Kidney (tissue), 14 donors: ENCODE data around the gene ZNF567. TPM values are rescaled to one million over a fixed set of nuclear protein-coding genes. Genes with fewer than 3 reads are reported as not detected.
A peak's percentile ranks its signal among the peaks of the same experiment; 100 is the strongest.

Experiments used
- DNase-seq, 5 donors: peaks; one replicate each; pipeline ENCODE4 v3.0.0-alpha.2; 2013 to 2020
- FAIRE-seq: peaks from 2 replicates; lab custom pipeline; 2012; peaks lifted over from hg19 to GRCh38; lab: Jason Lieb, UNC
- H3K27ac ChIP-seq, 2 donors: one replicate each; pipeline ENCODE4 v1.7.0; 2013; ENCODE audit warnings: low read depth in 2 of 2, low read length in 2 of 2, inconsistent platforms in 1 of 2
- H3K27me3 ChIP-seq: one replicate; pipeline ENCODE4 v1.7.1; 2013; ENCODE audit warnings: low read length, inconsistent platforms; ENCODE audit not compliant: control insufficient read depth, insufficient read depth
- H3K36me3 ChIP-seq, 3 donors: one replicate each; pipeline versions ENCODE4 v1.7.0 to v1.7.1; 2013; ENCODE audit warnings: low read length in 3 of 3, control low read depth in 1 of 3, inconsistent platforms in 1 of 3; ENCODE audit not compliant: insufficient read depth in 3 of 3, control insufficient read depth in 2 of 3
- H3K4me1 ChIP-seq, 3 donors: one replicate each; pipeline versions ENCODE4 v1.7.0 to v1.7.1; 2013; ENCODE audit warnings: low read length in 3 of 3, inconsistent platforms in 1 of 3, low read depth in 1 of 3; ENCODE audit not compliant: control insufficient read depth in 2 of 3, insufficient read depth in 2 of 3
- H3K4me3 ChIP-seq, 3 donors: one replicate each; pipeline versions ENCODE4 v1.7.0 to v1.8.1; 2013; ENCODE audit warnings: low read length in 3 of 3, control low read depth in 1 of 3, inconsistent platforms in 1 of 3
- H3K9ac ChIP-seq, 3 donors: one replicate each; pipeline versions ENCODE4 v1.7.0 to v1.7.1; 2013; ENCODE audit warnings: low read length in 3 of 3, control low read depth in 1 of 3, inconsistent platforms in 1 of 3
- H3K9me3 ChIP-seq, 3 donors: one replicate each; pipeline versions ENCODE4 v1.7.0 to v1.7.1; 2013; ENCODE audit warnings: low read length in 3 of 3, control low read depth in 1 of 3, inconsistent platforms in 1 of 3; ENCODE audit not compliant: control insufficient read depth in 2 of 3, insufficient read depth in 1 of 3
- CTCF ChIP-seq: IDR thresholded peaks from 3 replicates; pipeline ENCODE4 v1.5.1; 2012; ENCODE audit warnings: mild to moderate bottlenecking, moderate library complexity, borderline replicate concordance; ENCODE audit not compliant: insufficient read depth; ENCODE audit errors: extremely low read depth
- intact Hi-C: fragments of 100-400 bp; cut with DNase I; formaldehyde crosslinking; loops from one replicate; pipeline ENCODE4 v1.11.1; 2022
- polyA plus RNA-seq: library from polyadenylated mRNA; stranded (reverse); fragments of 350-450 nt; fragmentation: Illumina TruSeq; extraction: RNeasy Lipid Tissue Mini Kit (QIAGEN cat#74804); gene quantifications from one replicate; pipeline ENCODE4 v1.2.3, GENCODE V29; 2014; ENCODE audit warnings: low read depth, low replicate concordance; ENCODE audit not compliant: insufficient read depth
- total RNA-seq: library from RNA; stranded (reverse); fragmentation: NEBNext Ultra II Directional; extraction: Animal tissue kit (Norgen Biotek cat#: 25700); gene quantifications from one replicate; pipeline ENCODE4 v1.2.1, GENCODE V29; 2021
- donor health status: control.
- donor health status: control.
- donor health status: control.
- donor health status: control.
- donor health status: control.
- donor health status: DM: yes; HTN: yes; CAD: no.
- donor health status: Normal renal cell carcinoma (clear cell type).

Gene ZNF567
- total and polyA plus RNA-seq, 2 donors from 2014 or later: 4.0 to 9.8 TPM

GRCh38 chr19:36652958-36653357 lies 34.5 kb upstream of the ZNF567 start:
- Histone ChIP-seq H3K27me3 (no peaks in the 10 kb centered on the region), H3K4me1 (no peaks in the 10 kb centered on the region), H3K36me3 (peaks cover 26 to 49% (median 34%) of the 10 kb centered on the region in 3 donors), H3K9me3 (peaks cover 4 to 32% (median 13%) of the 10 kb centered on the region in 3 donors), H3K27ac (no peak overlapping the region), H3K9ac (no peak overlapping the region), H3K4me3 (no peak overlapping the region)
- no peak for TF ChIP-seq CTCF
- no peak for DNase-seq
- no peak for FAIRE-seq
- intact Hi-C loops: no loop called here

- peak overlapping the region; percentile 89 to 99 (median 98) for H3K4me3 ChIP-seq
- no peak for TF ChIP-seq CTCF
- H3K9ac ChIP-seq: peak overlapping the region in 1 of 3 donors; percentile 93
- no peaks in the 10 kb centered on the region for H3K9me3 ChIP-seq
- H3K27ac ChIP-seq: no peak overlapping the region
- peaks cover 0 to 10% (median 4%) of the 10 kb centered on the region in 3 donors for H3K4me1 ChIP-seq
- intact Hi-C loops: no loop called here
- H3K27me3 ChIP-seq: no peaks in the 10 kb centered on the region
- DNase-seq (no peak), FAIRE-seq (no peak)
- peaks cover 0 to 5% (median 0%) of the 10 kb centered on the region in 3 donors for H3K36me3 ChIP-seq
These were observed 21.6 kb upstream of the ZNF567 start for GRCh38 chr19:36665832-36666231.

- DNase-seq (no peak), FAIRE-seq (no peak)
- peaks cover 0 to 5% (median 2%) of the 10 kb centered on the region in 3 donors for H3K9me3 ChIP-seq
- H3K4me1 ChIP-seq: peaks cover 0 to 10% (median 4%) of the 10 kb centered on the region in 3 donors
- H3K9ac ChIP-seq: no peak overlapping the region
- H3K36me3 ChIP-seq: peaks cover 0 to 4% (median 0%) of the 10 kb centered on the region in 3 donors
- no peak overlapping the region for H3K27ac ChIP-seq
- intact Hi-C loops: no loop called here
- no peaks in the 10 kb centered on the region for H3K27me3 ChIP-seq
- TF ChIP-seq CTCF: no peak
- H3K4me3 ChIP-seq: no peak overlapping the region
These were observed 18.8 kb upstream of the ZNF567 start for GRCh38 chr19:36668646-36669045.

- H3K9ac ChIP-seq: no peak overlapping the region
- no peak overlapping the region for H3K4me3 ChIP-seq
- intact Hi-C loops: no loop called here
- DNase-seq (no peak), FAIRE-seq (no peak)
- no peaks in the 10 kb centered on the region for H3K36me3 ChIP-seq
- TF ChIP-seq CTCF: no peak
- peaks cover 0 to 8% (median 0%) of the 10 kb centered on the region in 3 donors for H3K4me1 ChIP-seq
- no peaks in the 10 kb centered on the region for H3K27me3 ChIP-seq
- H3K27ac ChIP-seq: no peak overlapping the region
- peaks cover 0 to 8% (median 2%) of the 10 kb centered on the region in 3 donors for H3K9me3 ChIP-seq
These were observed 15.0 kb upstream of the ZNF567 start for GRCh38 chr19:36672368-36672767.
